CD4-positive, alpha-beta T cell treated with Interleukin-2 at 100 ng/mL for 4 hours (primary cell): ENCODE data around the gene CTIF.

Source experiments
- DNase-seq: peaks from one replicate; pipeline ENCODE4 v3.0.0-alpha.2; 2020; ENCODE audit warnings: low spot score

CTIF gene

DNA sequence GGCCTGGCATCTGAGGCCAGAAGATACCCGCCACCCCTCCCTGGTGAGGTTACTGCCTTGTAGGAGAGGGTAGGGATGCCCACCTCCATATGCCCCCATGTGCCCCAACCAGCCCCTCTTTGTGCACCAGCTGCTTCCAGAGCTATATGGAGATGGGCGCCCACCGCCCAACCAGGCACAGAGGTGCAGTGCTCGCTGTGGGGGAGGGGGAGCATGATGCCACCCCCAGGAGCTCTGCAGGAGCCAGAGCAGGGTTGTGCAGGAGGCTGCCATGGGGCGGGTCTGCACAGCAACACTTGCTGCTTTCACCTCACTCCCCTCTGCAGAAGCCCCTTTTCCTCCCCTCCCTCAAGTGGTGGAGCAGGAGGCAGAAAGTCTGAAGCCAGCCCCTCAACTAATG, 237.3 kb downstream of the CTIF start:
- no peak for DNase-seq

GRCh38 chr18:48776641-48777025, 237.8 kb downstream of the CTIF start:
- no peak for DNase-seq

- peak; percentile 71 for DNase-seq
Observed at GRCh38 chr18:48777026-48777743, 238.4 kb downstream of the CTIF start.

- no peak for DNase-seq
Observed at GRCh38 chr18:48777744-48778116, 238.9 kb downstream of the CTIF start.

DNA sequence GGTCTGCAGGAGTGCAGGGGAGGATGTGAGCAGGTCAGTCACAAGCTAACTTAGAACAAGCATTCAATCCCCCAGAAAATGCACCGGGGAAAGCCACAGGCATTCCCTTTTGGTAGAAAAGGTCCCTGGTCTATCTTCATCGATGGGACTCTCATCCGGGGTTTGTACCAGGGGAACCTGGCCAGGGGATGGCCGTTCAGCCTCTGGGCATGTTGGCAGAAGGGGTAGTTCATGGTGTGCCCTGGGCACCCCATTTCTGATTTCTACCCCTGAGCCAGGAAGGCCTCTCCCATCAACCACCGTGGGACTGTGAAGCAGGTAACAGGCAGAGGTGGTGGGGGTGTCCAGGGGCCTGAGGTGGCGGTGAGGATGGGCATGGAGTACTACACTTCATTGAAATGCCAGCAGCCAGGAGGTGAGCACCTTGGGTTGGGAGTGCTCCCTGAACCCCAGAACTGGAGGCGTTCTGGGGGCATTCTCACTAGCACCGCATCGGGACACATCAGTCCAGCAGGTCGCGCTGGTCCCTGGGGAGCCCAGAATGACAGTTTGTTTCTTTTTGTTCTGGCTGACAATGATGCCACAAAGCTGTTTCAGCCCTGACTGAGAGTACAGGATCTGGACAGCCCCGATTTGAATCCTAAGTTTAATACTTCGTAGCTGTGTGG, 239.6 kb downstream of the CTIF start:
- no peak for DNase-seq

GRCh38 chr18:48779462-48779861, 240.6 kb downstream of the CTIF start:
- DNase-seq = no peak

DNA sequence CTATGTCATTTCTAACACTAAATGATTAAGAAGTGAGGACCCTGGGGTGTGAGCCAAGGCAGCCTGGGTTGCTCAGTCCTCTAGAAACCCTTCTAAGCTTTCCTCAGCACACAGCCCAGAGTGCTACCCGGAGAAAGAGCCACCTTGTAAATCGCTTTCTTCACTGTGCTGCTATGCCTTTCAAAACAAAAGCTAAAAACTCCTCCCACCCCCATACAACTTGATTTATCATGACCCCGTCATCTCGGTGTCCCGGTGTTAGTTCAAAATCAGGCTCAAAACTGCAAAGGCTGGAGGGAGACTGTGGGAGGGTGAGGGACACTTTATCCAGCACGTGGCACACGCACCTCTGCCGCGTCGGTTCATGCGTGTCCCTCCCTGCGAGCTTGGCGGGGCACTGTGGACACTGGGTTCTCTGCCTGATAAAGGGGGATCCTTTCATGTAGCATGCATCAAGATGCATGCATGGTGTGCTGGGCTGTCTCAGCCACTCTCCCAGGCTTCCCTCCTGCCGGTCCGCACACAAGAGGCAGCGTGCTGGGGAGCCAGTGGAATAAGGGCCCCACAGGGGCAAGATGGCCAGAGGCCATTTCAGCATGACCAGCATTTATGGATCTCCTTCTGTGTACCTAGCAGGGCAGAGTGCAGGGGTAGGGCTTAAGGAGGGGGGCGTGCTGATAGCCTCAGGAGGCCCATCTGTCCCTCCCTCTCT, 241.5 kb downstream of the CTIF start:
- no peak for DNase-seq

DNA sequence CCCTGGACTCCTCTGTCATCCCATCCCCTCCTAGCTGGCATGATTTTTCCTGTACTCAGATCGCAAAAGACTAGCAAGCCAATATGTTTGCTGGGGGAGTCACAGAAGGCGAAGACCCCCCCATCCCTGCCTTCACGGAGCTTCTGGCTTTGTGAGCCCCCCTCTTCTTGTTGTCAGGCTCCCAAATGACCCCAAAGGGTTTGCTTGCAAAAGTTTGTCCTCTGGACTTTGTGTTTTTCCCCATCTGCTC, 242.0 kb downstream of the CTIF start:
- DNase-seq = no peak

DNA sequence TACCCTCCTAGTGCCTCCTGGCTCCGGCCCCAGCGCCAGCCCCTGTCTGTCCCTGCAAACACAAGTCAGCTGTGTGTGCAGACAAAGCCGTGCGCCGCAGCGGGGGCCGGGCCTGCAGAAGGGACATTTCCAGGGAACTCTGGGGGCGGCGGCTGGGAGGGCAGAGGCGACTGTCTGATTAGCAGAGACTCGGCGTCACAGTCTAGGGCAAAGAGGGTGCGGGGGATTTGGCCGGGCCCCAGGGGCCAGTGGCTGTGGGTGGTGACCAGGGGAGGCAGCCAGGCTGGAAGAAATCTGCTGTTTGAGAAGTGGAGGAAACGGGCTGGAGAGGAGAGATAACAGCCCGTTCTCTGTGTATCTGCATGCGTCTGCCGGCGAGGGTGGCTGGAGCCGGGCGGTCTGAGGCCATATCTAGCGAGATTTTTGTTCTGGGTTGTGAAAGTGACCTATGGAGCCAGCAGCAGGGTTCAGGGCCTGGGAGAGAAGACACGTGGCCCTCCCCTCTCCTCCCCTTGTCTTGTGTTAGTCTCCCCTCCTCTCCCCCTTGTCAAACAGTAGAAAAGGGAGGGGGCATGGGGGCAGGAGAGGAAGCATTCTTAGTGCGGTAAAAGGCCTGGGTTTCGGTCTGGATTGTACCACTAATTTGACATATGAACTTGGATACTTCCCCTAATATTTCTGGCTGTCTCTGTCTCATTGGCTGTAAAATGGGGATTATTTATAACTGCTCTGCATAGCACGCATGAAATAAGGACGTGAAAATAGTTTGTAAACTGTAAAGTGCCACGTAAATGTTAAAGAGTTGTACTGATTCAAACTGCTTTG, 242.5 kb downstream of the CTIF start:
- DNase-seq = no peak

DNA sequence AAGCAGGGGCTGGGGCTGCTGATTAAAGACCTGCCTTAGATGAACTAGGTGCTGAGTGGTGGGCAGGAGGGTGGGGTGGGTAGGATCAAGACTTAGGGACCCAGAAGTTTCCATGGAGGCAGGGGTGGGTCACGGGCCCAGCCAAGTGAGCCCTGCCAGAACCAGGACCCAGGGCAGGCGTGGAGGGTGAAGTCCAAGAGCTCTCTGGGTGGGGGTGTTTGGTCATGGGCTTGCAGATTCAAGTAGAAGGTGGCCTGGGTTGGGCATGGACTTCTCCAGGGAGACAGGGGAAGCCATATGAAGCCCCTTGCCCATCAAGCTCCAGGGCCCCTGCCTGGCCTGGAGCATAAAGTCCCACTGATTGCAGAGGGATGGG, 243.1 kb downstream of the CTIF start:
- no peak for DNase-seq

GRCh38 chr18:48782381-48782861, 243.6 kb downstream of the CTIF start:
- no peak for DNase-seq

- no peak for DNase-seq
Observed at GRCh38 chr18:48783616-48784520, 245.0 kb downstream of the CTIF start.

GRCh38 chr18:48784656-48785055, 245.8 kb downstream of the CTIF start:
- no peak for DNase-seq

GRCh38 chr18:48785091-48785614, 246.3 kb downstream of the CTIF start:
- DNase-seq = peak; percentile 40

GRCh38 chr18:48785736-48786454, 247.1 kb downstream of the CTIF start:
- no peak for DNase-seq

GRCh38 chr18:48786455-48787202, 247.8 kb downstream of the CTIF start:
- no peak for DNase-seq

DNA sequence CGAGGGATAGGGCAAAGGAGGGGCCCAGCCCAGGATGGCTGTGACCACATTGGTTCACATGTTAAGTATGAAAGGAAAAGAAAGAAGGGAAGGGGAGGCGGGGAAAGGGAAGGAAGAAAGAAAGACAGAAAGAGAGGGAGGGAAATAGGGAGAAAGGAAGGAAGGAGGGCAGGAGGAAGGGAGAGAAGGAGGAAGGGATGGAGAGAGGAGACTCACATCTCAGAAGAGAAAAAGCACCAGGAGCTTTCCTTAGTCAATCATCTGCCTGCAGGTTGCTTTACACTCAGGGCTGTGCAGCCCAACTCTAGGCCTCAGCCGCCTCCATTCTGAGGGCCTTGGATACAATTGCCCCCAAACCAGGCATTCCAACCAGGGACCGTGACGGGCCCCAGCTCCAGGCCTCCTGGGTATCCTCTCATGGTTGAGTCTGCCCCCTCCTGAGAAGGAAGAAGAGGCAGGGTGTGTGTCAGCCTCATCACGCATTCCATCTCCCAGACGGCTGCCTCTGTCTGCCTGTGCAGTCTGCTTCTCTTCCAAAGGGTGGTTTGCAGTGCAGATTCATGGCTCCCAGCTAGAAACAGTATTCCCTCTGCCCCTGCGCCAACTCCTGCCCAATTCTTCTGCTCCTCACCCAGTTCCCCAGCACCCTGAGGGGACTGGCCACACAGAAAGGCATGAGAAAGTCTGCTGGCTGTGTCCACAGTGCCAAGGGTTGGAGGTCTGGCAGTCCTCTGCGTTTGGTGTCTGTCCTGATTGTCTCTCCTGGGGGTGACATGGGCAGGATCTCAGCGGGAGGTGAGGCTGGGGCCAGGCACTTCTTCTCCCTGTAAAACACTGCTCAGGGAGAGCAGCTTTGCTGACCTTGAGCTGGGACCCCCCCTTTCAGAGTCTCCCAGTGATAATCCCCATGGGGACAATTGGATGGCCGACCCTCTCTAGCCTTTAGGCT, 248.6 kb downstream of the CTIF start:
- DNase-seq = no peak

GRCh38 chr18:48788373-48788772, 249.5 kb downstream of the CTIF start:
- no peak for DNase-seq
